ENCODE measurements around the gene SNAP25. TPM values are rescaled to one million over a fixed set of nuclear protein-coding genes. Genes with fewer than 3 reads are reported as not detected.

Gene SNAP25
- total RNA-seq (8.6 TPM), polyA plus RNA-seq (1.6 TPM)

DNA sequence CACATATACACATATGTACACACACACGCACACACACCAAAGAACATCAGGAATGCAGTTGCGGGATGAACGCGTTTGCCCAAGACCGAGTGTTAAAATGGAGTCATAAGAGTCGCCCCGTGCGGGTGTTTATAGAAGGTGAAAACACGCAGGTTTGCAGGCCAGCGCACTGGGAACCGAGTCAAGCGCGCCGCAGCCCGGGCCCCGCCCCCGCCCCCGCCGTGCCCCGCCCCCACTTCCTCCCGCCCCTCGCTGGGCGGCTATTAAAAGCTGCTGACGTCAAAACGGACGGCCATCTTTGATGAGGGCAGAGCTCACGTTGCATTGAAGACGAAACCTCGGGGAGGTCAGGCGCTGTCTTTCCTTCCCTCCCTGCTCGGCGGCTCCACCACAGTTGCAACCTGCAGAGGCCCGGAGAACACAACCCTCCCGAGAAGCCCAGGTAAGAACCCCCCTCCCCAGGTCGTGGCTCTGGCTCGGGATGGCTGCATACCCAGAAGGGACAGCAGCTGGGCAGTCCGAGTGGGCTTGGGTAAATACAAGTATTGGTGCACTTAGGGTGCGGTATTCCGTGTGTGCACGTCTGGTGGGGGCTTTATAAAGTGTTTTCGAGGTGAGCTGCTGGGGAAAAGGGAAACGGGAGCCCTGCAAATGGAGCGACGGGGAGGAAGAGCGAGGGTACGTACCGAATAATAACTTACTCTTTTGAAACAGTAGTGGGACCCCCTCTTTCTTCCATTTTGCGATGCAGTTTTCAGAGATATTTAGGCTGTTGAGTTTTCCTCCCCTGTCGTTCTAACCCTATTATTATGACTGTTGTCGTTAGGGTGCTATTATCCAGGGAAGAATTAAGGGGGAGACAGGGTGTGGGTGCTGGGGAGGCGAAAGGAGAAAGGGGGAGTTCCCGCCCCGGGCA is at the start of gene SNAP25:
SNAP25 (plus strand) TSS at position 295 of the 916 bp plus-strand sequence. CDS start 56,662 bp downstream, outside the sequence.
- Histone ChIP-seq H3K36me3 (ENCODE audit: insufficient read depth) (no peaks in the 10 kb centered on the region), H3K4me3 (ENCODE audit: low read depth, low read length) (peak within 1 kb of the TSS; percentile 19), H3K4me1 (ENCODE audit: insufficient read depth) (no peaks in the 10 kb centered on the region), H3K27ac (ENCODE audit: low read depth) (no peak within 1 kb of the TSS)
- peak; percentile 79 for DNase-seq (ENCODE audit: extremely low spot score)
- under 1% methylated on average over 53 of the region's 53 CpGs for WGBS

DNA sequence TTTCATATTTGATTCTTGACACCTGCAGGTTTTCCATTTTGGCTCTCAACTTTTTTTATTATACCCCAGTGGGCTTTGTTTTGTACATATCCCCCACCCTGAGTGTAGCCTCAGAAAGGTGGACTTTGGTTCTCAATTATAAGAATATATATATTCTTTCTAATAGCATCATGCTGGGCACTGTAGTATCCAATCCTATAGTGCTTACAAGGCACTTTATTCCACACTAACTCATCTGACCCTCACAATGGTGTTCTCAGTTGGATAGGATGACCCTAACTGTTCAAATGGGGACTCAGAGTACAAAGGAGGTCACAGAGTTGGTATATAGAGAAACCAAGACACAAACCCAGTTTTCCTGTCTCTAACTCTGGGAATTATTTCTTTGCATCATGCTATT is 48.9 kb upstream of the SNAP25 start:
- no peaks in the 10 kb centered on the region for H3K36me3 ChIP-seq (ENCODE audit: insufficient read depth)
- H3K27ac ChIP-seq (ENCODE audit: low read depth) = no peak overlapping the region
- H3K4me1 ChIP-seq (ENCODE audit: insufficient read depth) = no peaks in the 10 kb centered on the region
- H3K4me3 ChIP-seq (ENCODE audit: low read depth, low read length) = no peak overlapping the region
- no peak for DNase-seq (ENCODE audit: extremely low spot score)

DNA sequence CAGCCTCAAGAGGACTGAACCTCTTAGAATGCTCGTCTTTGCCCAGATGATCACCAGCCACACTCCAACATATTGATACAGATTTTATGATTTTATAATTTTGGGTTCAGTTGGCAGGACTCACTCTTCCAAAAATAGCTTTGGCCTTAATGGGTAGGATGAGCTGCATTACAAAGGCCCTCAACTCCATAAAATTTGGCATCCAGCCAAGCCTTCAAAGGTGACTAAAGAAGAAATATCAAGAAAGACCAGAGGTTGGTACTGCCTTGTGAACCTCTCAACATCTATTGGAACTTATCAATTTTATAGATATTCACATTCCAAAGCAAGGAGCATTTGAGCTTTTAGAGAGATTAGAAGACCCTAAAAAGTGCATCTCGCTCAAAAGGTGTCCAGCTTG is 48.4 kb upstream of the SNAP25 start:
- H3K27ac ChIP-seq (ENCODE audit: low read depth) = no peak overlapping the region
- no peak for DNase-seq (ENCODE audit: extremely low spot score)
- H3K36me3 ChIP-seq (ENCODE audit: insufficient read depth) = no peaks in the 10 kb centered on the region
- no peak overlapping the region for H3K4me3 ChIP-seq (ENCODE audit: low read depth, low read length)
- no peaks in the 10 kb centered on the region for H3K4me1 ChIP-seq (ENCODE audit: insufficient read depth)
- 88% methylated on average over 2 of the region's 2 CpGs for WGBS

DNA sequence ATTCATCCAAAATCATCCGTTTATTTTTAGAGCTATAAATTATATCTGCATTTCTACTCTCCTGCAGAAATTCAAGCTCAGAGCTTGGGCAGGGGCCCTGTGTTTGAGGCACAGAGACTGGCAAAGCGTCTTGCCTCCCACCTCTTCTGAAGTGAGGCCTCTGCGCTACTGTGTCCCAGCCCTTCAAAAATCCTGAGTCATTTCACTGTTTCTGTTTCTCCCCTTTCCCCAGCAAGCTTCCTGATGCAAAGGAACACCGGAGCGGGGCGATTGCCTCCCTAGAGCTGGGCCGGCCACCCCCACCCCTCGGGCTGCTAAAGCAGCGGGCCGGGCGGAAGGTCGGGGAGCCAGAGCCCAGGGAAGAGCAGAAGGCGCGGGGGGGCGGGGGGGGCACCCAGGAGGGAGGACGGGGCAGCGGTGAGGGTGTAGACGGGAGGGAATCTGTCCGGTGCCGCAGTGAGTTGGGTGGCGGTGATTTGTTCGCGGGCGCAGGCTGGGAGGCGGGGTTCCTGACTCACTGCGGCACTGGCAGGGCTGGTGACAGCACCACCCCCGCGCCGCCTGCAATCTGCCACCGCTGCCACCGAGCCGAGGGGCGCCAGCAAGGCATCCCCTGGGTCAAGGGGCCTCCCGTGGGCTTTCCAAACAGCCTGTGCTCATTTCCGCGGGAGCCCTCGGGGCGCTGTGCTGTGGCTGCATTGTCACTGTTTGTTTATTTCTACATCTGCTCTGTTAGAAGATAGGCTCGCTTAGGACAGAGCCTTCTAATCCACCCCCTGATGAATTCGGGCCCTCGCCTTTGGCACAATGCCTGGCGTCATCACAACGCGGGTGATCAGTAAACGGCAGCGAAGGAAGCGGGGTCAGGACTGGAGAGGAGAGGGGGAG is 46.5 kb upstream of the SNAP25 start:
- Histone ChIP-seq H3K4me3 (ENCODE audit: low read depth, low read length) (peak overlapping the region; percentile 28), H3K4me1 (ENCODE audit: insufficient read depth) (no peaks in the 10 kb centered on the region), H3K27ac (ENCODE audit: low read depth) (no peak overlapping the region), H3K36me3 (ENCODE audit: insufficient read depth) (no peaks in the 10 kb centered on the region)
- DNase-seq (ENCODE audit: extremely low spot score) = no peak
- 3% methylated on average over 47 of the region's 47 CpGs for WGBS

DNA sequence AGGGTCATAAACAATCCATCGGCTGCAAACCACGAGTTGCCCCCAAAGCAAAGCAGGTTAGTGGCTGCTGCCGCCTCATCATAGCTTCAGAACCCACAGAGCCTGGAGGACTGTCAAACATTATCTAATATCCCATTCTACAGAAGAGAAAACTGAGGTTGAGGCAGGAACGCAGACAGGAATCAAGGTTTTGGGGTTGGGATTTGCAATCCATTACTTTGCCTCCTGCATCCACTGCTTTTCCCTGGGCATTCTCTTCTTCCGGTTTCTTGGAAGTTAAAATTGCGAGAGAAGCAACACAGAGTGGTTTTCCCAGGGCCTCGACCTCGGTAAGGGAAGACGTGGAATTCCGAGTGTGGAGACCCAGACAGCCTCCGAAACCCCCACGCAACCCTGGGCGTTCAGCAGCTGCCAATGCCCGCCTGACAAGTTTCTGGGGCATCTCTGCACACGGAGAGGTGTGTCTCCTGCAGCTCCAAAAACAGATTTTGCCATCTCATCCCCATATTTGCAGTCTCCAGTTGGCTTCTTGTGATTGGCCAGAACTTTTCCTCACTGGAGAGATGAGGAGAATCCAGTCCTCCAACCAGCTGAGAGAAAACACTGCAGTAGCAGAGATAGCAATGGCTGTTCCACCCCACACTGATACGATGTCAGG is 45.5 kb upstream of the SNAP25 start:
- WGBS = 82% methylated on average over 16 of the region's 16 CpGs
- Histone ChIP-seq H3K4me1 (ENCODE audit: insufficient read depth) (no peaks in the 10 kb centered on the region), H3K4me3 (ENCODE audit: low read depth, low read length) (no peak overlapping the region), H3K36me3 (ENCODE audit: insufficient read depth) (no peaks in the 10 kb centered on the region), H3K27ac (ENCODE audit: low read depth) (no peak overlapping the region)
- no peak for DNase-seq (ENCODE audit: extremely low spot score)

DNA sequence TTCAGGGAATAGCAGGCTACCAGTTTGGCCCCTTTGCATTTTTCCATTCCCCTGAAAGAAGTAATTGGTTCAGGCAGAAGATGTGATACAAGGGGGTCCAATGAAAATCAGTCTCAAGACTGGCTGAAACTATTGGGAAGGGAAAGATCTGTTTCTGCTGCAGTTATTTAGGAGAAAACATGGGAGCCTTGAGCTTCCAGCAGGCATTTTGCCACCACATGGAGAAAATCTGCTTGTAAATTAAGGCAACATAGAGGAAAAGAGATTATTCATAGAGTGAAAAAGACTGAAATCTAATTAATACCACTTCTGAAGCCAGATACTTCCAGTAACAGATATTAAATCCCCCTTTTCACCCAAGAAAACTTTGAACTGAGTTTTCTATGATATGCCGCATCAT is 44.2 kb upstream of the SNAP25 start:
- Histone ChIP-seq H3K4me3 (ENCODE audit: low read depth, low read length) (no peak overlapping the region), H3K4me1 (ENCODE audit: insufficient read depth) (no peaks in the 10 kb centered on the region), H3K27ac (ENCODE audit: low read depth) (no peak overlapping the region), H3K36me3 (ENCODE audit: insufficient read depth) (no peaks in the 10 kb centered on the region)
- 93% methylated on average over 1 of the region's 1 CpG for WGBS
- no peak for DNase-seq (ENCODE audit: extremely low spot score)

DNA sequence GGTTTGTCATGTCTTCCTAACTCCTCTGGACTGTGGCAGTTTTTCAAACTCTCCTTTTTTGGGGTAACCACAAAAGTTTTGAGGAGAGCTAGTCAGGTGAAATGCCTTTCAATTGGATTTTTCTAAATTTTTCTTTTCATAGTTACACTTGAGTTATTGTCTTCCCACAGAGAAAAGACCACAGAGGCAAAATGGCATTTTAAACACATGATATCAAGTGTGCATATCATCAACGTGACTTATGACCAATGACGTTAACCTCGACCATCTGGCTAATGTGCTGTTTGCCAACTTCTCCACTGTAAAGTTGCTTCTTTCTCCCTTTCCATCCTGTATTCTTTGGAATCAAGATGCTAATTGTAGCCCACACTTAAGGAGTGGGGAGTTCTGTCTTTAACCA is 41.3 kb upstream of the SNAP25 start:
- no peak for DNase-seq (ENCODE audit: extremely low spot score)
- WGBS = 58% methylated on average over 3 of the region's 3 CpGs
- Histone ChIP-seq H3K4me1 (ENCODE audit: insufficient read depth) (no peaks in the 10 kb centered on the region), H3K27ac (ENCODE audit: low read depth) (no peak overlapping the region), H3K4me3 (ENCODE audit: low read depth, low read length) (no peak overlapping the region), H3K36me3 (ENCODE audit: insufficient read depth) (no peaks in the 10 kb centered on the region)

DNA sequence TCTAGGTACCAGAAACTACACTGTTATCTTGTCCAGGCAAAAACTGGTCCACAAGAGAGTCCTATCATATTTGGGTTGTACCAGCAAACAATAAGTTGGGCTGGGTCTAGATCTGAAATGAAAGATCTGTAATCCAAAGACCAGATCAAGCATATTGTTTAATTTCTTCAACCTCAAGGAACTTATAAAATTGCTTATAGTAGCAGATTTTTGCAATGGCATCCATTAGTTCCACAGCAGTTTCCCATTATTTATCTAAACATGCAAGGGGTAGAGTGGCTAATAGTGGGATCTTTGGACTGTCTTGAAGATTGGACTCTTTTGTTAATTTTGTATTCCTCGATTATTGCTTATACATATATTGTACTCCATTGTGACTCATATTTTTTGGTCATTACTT is 40.5 kb upstream of the SNAP25 start:
- no peak for DNase-seq (ENCODE audit: extremely low spot score)
- Histone ChIP-seq H3K4me3 (ENCODE audit: low read depth, low read length) (no peak overlapping the region), H3K4me1 (ENCODE audit: insufficient read depth) (no peaks in the 10 kb centered on the region), H3K27ac (ENCODE audit: low read depth) (no peak overlapping the region), H3K36me3 (ENCODE audit: insufficient read depth) (no peaks in the 10 kb centered on the region)
- 86% methylated on average over 1 of the region's 1 CpG for WGBS

DNA sequence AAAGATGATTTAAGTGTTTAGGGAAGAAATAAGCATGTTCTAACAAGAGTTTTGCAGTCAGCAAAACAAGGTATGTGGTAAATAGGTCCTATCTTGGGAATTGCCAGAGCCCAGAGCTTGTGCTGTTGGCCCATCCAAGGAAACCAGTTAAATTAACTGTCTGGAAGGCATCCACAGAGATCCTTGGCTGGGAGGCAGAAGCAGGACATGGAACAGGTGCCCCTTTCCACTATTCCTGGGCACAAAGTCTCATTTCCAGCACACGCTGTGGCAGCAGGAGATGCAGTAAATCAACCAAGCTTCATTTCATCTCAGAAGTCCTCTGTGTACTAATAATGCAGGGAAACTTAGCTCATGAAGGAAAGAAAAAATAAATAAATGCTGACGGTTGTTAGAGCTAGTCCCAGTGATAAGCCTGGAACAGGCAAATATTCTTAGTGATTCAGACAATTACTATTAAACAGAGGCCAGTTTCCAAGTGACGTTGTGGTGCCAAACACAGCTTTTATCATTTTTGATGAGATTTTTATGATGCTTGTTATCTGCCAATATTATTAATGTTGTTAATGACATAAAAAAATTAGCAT is 39.8 kb upstream of the SNAP25 start:
- Histone ChIP-seq H3K36me3 (ENCODE audit: insufficient read depth) (no peaks in the 10 kb centered on the region), H3K4me3 (ENCODE audit: low read depth, low read length) (no peak overlapping the region), H3K4me1 (ENCODE audit: insufficient read depth) (no peaks in the 10 kb centered on the region), H3K27ac (ENCODE audit: low read depth) (no peak overlapping the region)
- WGBS = 31% methylated on average over 3 of the region's 3 CpGs
- no peak for DNase-seq (ENCODE audit: extremely low spot score)

DNA sequence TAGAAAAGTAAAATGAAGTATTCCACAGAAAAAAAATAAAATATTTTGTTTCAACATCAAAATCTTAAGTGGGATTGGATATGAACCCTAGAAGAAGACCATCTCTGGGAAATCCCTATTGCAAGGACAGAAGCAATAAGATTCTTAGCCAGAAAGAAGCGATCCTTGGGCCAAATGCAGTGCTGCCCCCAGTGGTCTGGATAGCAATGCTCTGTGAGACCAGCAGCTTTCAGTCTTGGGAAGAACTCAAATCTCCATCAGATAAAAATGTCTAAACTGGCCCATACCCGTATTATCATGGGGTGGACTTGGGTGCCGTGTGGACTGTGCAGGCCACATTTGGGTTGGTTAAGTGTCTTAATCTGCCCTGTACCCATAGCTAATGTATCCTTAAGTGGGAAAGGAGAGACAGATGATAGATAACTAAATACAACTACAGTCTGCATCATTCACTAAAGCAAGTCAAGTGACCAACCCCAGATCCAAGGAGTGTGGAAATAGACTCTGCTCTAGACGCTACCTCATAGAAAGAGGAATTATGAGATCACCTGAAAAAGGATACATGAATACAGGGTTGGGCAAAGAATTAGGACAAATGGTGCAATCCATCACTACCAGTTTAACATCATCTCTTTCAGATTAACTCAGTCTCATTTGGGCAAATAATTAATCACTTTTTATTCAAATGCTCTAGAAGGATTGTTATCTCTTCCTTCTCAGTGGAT is 38.9 kb upstream of the SNAP25 start:
- no peak for DNase-seq (ENCODE audit: extremely low spot score)
- 80% methylated on average over 4 of the region's 4 CpGs for WGBS

DNA sequence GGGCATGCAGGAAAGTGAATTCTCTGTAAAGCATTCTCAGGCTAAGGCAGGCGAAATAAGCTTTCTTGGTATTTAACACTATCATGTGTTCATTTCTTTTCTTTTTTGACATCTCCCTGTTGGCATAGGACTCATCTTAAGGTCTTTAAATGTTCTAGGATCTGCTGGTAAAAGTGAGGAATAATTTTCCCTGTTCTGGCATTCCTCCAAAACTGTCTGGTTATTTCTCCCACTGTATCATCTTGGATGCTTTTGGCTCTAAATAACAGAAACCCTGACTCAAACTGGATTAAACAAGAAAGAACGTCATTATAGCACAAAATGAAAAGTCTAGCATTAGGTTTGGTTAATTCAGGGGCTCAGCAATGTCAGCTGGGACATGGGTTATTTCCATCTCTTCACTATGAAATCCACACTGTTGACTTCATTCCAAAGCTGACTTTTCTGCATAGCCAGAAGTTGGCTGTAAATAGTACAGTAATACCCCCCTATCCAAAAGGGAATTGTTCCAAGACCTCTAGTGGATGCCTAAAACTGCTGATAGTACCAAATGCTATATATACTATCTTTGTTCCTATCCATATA is 37.9 kb upstream of the SNAP25 start:
- Histone ChIP-seq H3K27ac (ENCODE audit: low read depth) (no peak overlapping the region), H3K4me3 (ENCODE audit: low read depth, low read length) (no peak overlapping the region), H3K36me3 (ENCODE audit: insufficient read depth) (no peaks in the 10 kb centered on the region), H3K4me1 (ENCODE audit: insufficient read depth) (no peaks in the 10 kb centered on the region)
- WGBS = 44% methylated on average over 2 of the region's 2 CpGs
- DNase-seq (ENCODE audit: extremely low spot score) = no peak

More for the DNA sequence above, 38.9 kb upstream of the SNAP25 start:
- H3K36me3 ChIP-seq (ENCODE audit: insufficient read depth) = no peaks in the 10 kb centered on the region
- no peak overlapping the region for H3K4me3 ChIP-seq (ENCODE audit: low read depth, low read length)
- H3K4me1 ChIP-seq (ENCODE audit: insufficient read depth) = no peaks in the 10 kb centered on the region
- H3K27ac ChIP-seq (ENCODE audit: low read depth) = no peak overlapping the region

DNA sequence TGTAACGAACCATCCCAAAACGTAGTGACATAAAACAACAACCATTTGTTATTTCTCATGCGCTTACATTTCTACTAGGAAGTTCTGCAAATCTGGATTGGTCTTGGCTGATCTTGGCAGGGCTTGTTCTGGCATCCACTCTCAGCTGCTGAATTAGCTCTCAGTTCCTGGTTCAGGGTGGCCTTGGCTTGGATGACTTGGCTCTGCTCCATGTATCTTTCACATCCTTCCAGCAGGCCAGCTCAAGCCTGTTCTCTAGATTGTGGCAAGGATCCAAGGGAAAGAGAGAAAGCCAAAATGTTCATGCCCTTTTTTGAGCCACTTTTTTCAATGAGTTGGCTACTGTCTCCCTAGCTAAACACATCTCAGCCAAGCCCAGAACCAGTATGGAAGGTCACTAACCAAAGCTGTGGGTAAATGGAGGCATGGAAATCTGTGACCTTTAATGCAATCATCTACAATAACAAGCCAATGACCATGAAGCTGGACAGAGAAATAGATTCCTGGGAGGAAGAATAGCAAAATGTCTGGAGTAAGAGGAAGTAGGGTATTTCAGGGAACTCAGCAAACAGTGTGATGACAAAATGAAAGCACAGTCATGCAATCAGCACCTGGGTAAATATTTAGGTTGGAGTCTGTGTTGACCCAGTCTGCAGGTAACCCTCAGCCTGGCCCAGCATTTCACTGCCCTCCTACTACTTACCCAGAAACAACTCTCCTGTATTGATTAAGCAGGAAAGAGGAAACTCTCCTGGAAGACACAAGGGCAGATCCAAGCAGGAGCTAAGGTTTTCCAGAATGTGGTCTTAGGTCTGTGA is 32.7 kb upstream of the SNAP25 start:
- no peak overlapping the region for H3K27ac ChIP-seq (ENCODE audit: low read depth)
- no peaks in the 10 kb centered on the region for H3K36me3 ChIP-seq (ENCODE audit: insufficient read depth)
- WGBS = 83% methylated on average over 3 of the region's 3 CpGs
- no peaks in the 10 kb centered on the region for H3K4me1 ChIP-seq (ENCODE audit: insufficient read depth)
- H3K4me3 ChIP-seq (ENCODE audit: low read depth, low read length) = no peak overlapping the region
- DNase-seq (ENCODE audit: extremely low spot score) = no peak
